DOHH2 (cell line): ENCODE measurements around the gene DRG2.

Experiments
- EZH2phosphoT487 ChIP-seq: fragments of 200-600 bp; sonication (generic); IDR thresholded peaks from 2 replicates; pipeline ENCODE4 v1.6.1; 2017; ENCODE audit warnings: borderline replicate concordance, mild to moderate bottlenecking, antibody characterized with exemption, low read length, moderate library complexity, mixed read lengths
- TF ChIP-seq, protein P1 (sequence below): fragments of 200-600 bp; sonication (generic); IDR thresholded peaks from one replicate; pipeline ENCODE4 v1.5.1; 2014; ENCODE audit warnings: antibody characterized with exemption, mild to moderate bottlenecking, low read depth, low read length; ENCODE audit not compliant: poor library complexity, severe bottlenecking

DNA sequence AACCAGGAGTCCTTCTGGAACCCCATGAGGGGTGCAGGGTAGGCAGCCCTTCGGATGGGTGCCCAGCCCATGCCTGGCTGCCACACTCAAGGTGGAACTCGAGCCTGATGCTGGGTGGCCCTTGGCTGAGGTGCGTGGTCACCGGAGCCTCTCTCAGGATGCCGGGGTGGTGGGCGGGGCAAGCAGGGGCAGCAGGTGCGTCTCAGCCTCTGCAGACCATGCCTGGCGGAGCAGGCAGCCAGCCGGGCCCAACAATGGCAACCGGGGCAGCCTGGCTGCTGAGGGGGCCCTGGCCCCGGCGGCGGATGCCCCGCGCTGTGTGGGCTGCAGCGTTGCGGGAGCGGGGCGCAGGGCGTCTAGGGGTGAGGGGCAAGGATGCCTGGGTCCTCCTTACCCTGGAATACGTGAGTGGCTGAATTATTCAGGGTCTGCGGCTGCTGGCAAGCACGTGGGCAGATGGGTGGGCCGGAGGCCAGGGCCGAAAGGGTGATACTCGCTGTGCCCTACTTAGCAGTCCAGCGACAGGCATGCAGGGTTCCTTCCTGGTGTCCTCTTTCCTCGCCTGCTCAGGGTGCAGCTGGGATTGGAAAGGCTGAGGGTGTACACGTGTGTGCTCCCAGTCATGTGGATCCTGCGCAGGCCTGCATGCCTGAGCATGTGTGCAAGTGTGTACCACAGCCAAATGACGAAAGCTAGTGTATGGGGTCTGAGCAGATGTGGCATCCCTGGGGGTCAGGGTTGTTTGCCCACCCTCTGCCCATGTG, 35.4 kb downstream of the DRG2 start:
- TF ChIP-seq, protein P1, sequence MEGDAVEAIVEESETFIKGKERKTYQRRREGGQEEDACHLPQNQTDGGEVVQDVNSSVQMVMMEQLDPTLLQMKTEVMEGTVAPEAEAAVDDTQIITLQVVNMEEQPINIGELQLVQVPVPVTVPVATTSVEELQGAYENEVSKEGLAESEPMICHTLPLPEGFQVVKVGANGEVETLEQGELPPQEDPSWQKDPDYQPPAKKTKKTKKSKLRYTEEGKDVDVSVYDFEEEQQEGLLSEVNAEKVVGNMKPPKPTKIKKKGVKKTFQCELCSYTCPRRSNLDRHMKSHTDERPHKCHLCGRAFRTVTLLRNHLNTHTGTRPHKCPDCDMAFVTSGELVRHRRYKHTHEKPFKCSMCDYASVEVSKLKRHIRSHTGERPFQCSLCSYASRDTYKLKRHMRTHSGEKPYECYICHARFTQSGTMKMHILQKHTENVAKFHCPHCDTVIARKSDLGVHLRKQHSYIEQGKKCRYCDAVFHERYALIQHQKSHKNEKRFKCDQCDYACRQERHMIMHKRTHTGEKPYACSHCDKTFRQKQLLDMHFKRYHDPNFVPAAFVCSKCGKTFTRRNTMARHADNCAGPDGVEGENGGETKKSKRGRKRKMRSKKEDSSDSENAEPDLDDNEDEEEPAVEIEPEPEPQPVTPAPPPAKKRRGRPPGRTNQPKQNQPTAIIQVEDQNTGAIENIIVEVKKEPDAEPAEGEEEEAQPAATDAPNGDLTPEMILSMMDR = no peak
- TF ChIP-seq EZH2phosphoT487 = no peak
